Stomach (tissue), 9 donors: ENCODE data around the gene RPL13. TPM values are rescaled to one million over a fixed set of nuclear protein-coding genes. Genes with fewer than 3 reads are reported as not detected.

Experiments used
- DNase-seq, 2 donors: peaks; one replicate each; pipeline versions ENCODE4 v3.0.0 to v3.0.0-alpha.2; 2013 to 2019
- H3K27ac ChIP-seq, 5 donors: fragments of 200-600 bp in 4 of 5; sonication (generic) in 4 of 5; one replicate each; pipeline ENCODE4 v1.5.1; 2013 to 2019; ENCODE audit warnings: mild to moderate bottlenecking in 1 of 5, moderate library complexity in 1 of 5
- H3K27me3 ChIP-seq, 3 donors: fragments of 200-600 bp; sonication (generic); one replicate each; pipeline ENCODE4 v1.5.1; 2017 to 2019; ENCODE audit warnings: mixed run types in 1 of 3
- H3K36me3 ChIP-seq, 4 donors: fragments of 200-600 bp; sonication (generic); 1 replicate in 3 of 4; 2 replicates in 1 of 4; pipeline ENCODE4 v1.5.1; 2016 to 2019
- H3K4me1 ChIP-seq, 4 donors: fragments of 200-600 bp; sonication (generic); one replicate each; pipeline ENCODE4 v1.5.1; 2016 to 2019
- H3K4me3 ChIP-seq, 4 donors: fragments of 200-600 bp; sonication (generic) in 3 of 4; one replicate each; pipeline ENCODE4 v1.5.1; 2016 to 2019; ENCODE audit warnings: mild to moderate bottlenecking in 1 of 4
- H3K9me3 ChIP-seq, 4 donors: fragments of 200-600 bp; sonication (generic); one replicate each; pipeline ENCODE4 v1.5.1; 2016 to 2019
- CTCF ChIP-seq, 7 experiments: fragments of 450-650 bp in 4 of 7; fragments of 200-600 bp in 3 of 7; sonication (generic) in 3 of 7; IDR thresholded peaks; one replicate each; pipeline ENCODE4 v1.5.1; 2016 to 2019; ENCODE audit warnings: antibody characterized with exemption in 7 of 7, control low read depth in 2 of 7, mild to moderate bottlenecking in 1 of 7
- EP300 ChIP-seq: sonication (generic); formaldehyde crosslinking; IDR thresholded peaks from one replicate; pipeline ENCODE4 v1.6.1; 2017; ENCODE audit warnings: antibody characterized with exemption
- POLR2A ChIP-seq, 4 donors: fragments of 450-650 bp; IDR thresholded peaks; one replicate each; pipeline ENCODE4 v1.6.1; 2016; ENCODE audit warnings: antibody characterized with exemption in 4 of 4, control low read depth in 2 of 4, mild to moderate bottlenecking in 1 of 4, moderate library complexity in 1 of 4
- POLR2AphosphoS5 ChIP-seq, 3 donors: sonication (generic); formaldehyde crosslinking; IDR thresholded peaks; one replicate each; pipeline ENCODE4 v1.6.1; 2016; ENCODE audit warnings: antibody characterized with exemption in 3 of 3
- WGBS, 5 donors: extraction: QIAGEN DNeasy Blood & Tissue Kit in 3 of 5; methylation state at CpG; one replicate each; pipeline versions ENCODE4 v1.1.5 to v1.1.7; 2013 to 2018; 5-methylcytosine and 5-hydroxymethylcytosine counted together
- intact Hi-C: fragments of 100-400 bp; cut with DNase I; formaldehyde crosslinking; loops from one replicate; pipeline ENCODE4 v1.15.1; 2023; ENCODE audit warnings: low total_unique reads
- polyA plus RNA-seq, 3 donors: library from polyadenylated mRNA; stranded (reverse); fragments of 200-250 nt; gene quantifications; one replicate each; pipeline ENCODE4 v1.2.3, GENCODE V29; 2013
- total RNA-seq, 5 donors: library from RNA; depleted of rRNA; stranded (reverse); fragments of >200 nt; gene quantifications; one replicate each; pipeline versions ENCODE4 v1.1.0 to v1.2.3, GENCODE V29; 2014 to 2016
- donor health status: healthy with polysubstance abuse.
- donor health status: Bipolar disorder and iron deficiency.
- donor health status: healthy.

Gene RPL13
- total and polyA plus RNA-seq, 8 donors, result 2,053 to 10,054 (median 4,321) TPM

- H3K4me3 ChIP-seq, result no peak overlapping the region
- no peak for TF ChIP-seq POLR2A (IDR thresholded peaks at IDR 0.05)
- no peak for TF ChIP-seq CTCF (IDR thresholded peaks at IDR 0.05)
- TF ChIP-seq POLR2AphosphoS5 (IDR thresholded peaks at IDR 0.05), result no peak
- TF ChIP-seq EP300, result no peak
- peaks cover 32 to 45% (median 33%) of the 10 kb centered on the region in 4 donors for H3K4me1 ChIP-seq
- no peaks in the 10 kb centered on the region for H3K27me3 ChIP-seq
- no peaks in the 10 kb centered on the region for H3K9me3 ChIP-seq
- intact Hi-C loops, result no loop called here
- peak overlapping the region in 1 of 5 donors; percentile 99 for H3K27ac ChIP-seq
- WGBS, 5 donors, result 81 to 92% (median 88%) methylated on average over 12 to 19 of the region's 19 CpGs
- peaks cover 34 to 64% (median 63%) of the 10 kb centered on the region in 4 donors for H3K36me3 ChIP-seq
- no peak for DNase-seq
Measured at GRCh38 chr16:89557690-89558490, 2.6 kb upstream of the RPL13 start.

- no peak for TF ChIP-seq EP300
- no peak for TF ChIP-seq POLR2A (IDR thresholded peaks at IDR 0.05)
- TF ChIP-seq POLR2AphosphoS5 (IDR thresholded peaks at IDR 0.05), result no peak
- no peak for TF ChIP-seq CTCF (IDR thresholded peaks at IDR 0.05)
- DNase-seq, result no peak
- intact Hi-C loops, result no loop called here
- peak overlapping the region; percentile 98 to 99 (median 99) for H3K27ac ChIP-seq
- WGBS, 5 donors, result 2 to 8% (median 3%) methylated on average over 17 to 58 of the region's 58 CpGs
- H3K36me3 ChIP-seq, result peaks cover 33 to 50% (median 49%) of the 10 kb centered on the region in 4 donors
- H3K27me3 ChIP-seq, result no peaks in the 10 kb centered on the region
- no peaks in the 10 kb centered on the region for H3K9me3 ChIP-seq
- H3K4me1 ChIP-seq, result peaks cover 56 to 79% (median 66%) of the 10 kb centered on the region in 4 donors
- H3K4me3 ChIP-seq, result peak overlapping the region; percentile 67 to 92 (median 83)
Measured at GRCh38 chr16:89561142-89561883, 831 bp downstream of the RPL13 start.

DNA sequence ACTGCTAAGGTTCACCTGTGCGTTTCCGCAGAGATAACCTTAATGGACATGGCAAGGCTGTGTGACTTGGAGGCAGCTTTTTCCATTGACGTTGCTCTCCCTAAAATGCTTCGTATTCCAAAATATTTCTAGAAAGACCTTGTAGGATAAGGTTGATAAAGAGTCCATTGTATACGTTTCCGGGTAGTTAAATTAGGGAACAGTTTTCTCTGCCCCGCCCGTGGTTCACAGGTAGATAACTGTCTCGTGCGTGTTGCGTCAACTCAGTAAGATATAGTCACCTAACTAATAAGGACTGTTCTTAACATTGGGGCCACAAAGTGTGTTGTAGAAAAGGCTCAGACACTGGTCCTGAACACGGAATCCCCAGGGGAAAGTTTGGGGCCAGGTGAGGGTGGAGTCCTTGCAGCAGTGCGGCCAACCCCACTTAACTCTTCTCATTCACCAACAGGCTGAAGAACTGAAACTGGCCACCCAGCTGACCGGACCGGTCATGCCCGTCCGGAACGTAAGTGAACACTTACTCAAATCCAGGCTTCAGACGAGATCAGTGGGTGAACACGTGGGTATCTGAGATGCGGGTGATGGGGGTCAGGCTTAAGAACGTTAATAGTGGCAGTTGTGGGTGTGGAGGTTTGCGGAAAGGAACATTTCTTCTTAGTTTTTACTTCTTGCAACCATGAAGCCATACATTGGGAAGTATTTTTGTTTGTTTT is 1.6 kb downstream of the RPL13 start:
- peak overlapping the region in 4 of 5 donors; percentile 98 to 99 (median 99) for H3K27ac ChIP-seq
- intact Hi-C loops, result no loop called here
- peaks cover 56 to 77% (median 66%) of the 10 kb centered on the region in 4 donors for H3K4me1 ChIP-seq
- no peaks in the 10 kb centered on the region for H3K27me3 ChIP-seq
- no peak for TF ChIP-seq EP300
- no peak for TF ChIP-seq CTCF (IDR thresholded peaks at IDR 0.05)
- no peak for TF ChIP-seq POLR2AphosphoS5 (IDR thresholded peaks at IDR 0.05)
- no peak for TF ChIP-seq POLR2A (IDR thresholded peaks at IDR 0.05)
- DNase-seq, result peak in 1 of 2 donors; percentile 37
- H3K4me3 ChIP-seq, result peak overlapping the region; percentile 67 to 92 (median 83)
- 29 to 51% (median 33%) methylated on average over 23 of the region's 23 CpGs for WGBS, 5 donors
- no peaks in the 10 kb centered on the region for H3K9me3 ChIP-seq
- peaks cover 33 to 43% (median 42%) of the 10 kb centered on the region in 4 donors for H3K36me3 ChIP-seq

DNA sequence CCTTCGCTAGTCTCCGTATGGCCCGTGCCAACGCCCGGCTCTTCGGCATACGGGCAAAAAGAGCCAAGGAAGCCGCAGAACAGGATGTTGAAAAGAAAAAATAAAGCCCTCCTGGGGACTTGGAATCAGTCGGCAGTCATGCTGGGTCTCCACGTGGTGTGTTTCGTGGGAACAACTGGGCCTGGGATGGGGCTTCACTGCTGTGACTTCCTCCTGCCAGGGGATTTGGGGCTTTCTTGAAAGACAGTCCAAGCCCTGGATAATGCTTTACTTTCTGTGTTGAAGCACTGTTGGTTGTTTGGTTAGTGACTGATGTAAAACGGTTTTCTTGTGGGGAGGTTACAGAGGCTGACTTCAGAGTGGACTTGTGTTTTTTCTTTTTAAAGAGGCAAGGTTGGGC is 2.5 kb downstream of the RPL13 start:
- 43 to 71% (median 57%) methylated on average over 12 of the region's 12 CpGs for WGBS, 5 donors
- H3K27ac ChIP-seq, result no peak overlapping the region
- no peaks in the 10 kb centered on the region for H3K9me3 ChIP-seq
- TF ChIP-seq CTCF (IDR thresholded peaks at IDR 0.05) (no peak), EP300 (no peak), POLR2A (IDR thresholded peaks at IDR 0.05) (no peak), POLR2AphosphoS5 (IDR thresholded peaks at IDR 0.05) (no peak)
- no peak for DNase-seq
- intact Hi-C loops, result no loop called here
- H3K36me3 ChIP-seq, result peaks cover 33 to 42% (median 37%) of the 10 kb centered on the region in 4 donors
- H3K4me3 ChIP-seq, result peak overlapping the region in 2 of 4 donors; percentile 67 to 92
- peaks cover 51 to 68% (median 66%) of the 10 kb centered on the region in 4 donors for H3K4me1 ChIP-seq
- H3K27me3 ChIP-seq, result no peaks in the 10 kb centered on the region
